Limb (tissue), 2 donors: ENCODE data around the gene LY6G6C.

Experiments used
- DNase-seq, 2 donors: peaks; one replicate each; pipeline ENCODE4 v3.0.0-alpha.2; 2016; ENCODE audit errors: extremely low spot score in 2 of 2

LY6G6C gene

DNA sequence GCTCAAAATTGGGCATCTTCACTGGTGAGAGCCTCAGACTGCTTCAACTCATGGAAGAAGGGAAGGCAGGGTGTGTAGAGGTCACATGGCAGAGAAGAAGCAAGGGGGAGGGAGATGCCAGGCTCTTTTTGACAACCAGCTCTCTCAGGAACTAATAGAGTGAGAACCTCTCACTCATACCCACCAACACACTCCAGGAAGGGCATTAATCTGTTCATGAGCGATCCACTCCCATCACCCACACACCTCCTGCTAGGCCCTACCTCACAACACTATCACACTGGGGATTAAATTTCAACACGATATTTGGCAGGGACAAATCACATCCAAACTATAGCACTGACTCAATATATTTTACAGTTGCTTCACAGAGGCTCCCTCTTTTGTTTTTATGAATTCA lies 20.3 kb upstream of the LY6G6C start:
- DNase-seq: no peak

DNA sequence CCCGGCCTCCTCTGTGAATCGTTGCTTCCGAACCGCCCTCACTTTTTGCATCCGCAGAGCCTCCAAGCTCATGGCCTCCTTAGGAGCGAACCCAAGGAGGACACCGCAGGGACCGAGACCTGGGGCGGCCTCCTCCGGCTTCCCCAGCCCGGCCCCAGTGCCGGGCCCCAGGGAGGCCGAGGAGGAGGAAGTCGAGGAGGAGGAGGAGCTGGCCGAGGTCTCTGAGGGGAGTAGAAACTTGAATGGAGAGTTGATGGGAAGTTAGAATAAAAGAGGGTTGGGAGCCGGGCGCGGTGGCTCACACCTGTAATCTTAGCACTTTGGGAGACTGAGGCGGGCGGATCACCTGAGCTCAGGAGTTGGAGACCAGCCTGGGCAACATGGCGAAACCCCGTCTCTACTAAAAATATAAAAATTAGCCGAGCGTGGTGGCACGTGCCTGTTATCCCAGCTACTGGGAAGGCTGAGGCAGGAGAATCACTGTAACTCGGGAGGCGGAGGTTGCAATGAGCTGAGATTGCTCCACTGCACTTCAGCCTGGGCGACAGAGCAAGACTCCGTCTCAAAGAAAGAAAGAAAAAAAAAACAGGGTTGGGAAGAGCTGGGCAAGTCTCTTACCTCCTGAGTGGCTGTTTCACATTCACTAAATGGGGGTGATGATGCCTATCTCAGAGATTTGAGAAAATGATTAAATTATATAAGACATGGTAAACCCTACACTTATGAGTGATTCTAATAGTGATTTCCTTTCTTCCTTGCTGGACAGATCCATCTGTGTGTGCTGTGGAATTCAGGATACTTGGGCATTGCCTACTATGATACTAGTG lies 19.1 kb upstream of the LY6G6C start:
- no peak for DNase-seq

DNA sequence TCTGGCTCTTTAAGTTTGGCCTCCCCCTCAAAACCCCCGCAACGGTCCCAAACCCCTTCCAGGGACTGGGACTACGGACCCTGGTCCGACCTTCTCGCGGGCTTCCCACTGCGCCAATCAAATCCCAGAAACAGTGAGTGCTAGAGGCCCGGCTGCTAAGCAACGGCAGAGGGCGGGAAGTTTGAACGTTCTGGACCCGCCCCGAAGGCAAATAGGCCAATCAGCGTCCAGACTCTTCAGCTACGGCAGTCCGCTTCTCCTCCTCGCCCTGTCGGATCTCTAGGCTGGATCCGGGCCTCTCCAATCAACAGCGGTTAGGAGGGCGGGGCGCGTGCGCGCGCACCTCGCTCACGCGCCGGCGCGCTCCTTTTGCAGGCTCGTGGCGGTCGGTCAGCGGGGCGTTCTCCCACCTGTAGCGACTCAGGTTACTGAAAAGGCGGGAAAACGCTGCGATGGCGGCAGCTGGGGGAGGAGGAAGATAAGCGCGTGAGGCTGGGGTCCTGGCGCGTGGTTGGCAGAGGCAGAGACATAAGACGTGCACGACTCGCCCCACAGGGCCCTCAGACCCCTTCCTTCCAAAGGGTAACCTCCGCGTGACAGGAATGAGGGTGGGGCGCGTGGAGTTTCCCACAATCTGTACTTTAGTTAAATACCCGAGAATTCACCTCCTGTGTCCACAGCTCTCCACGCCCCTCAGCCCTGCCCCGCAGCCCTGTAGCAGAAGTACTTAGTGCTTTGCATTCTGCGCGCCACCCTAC lies 18.3 kb upstream of the LY6G6C start, which contains the start of gene MSH5:
Gene MSH5, plus strand, starts transcription at position 367 of the 758 bp plus-strand sequence. CDS start 462 bp downstream, outside the sequence.
- peak; percentile 98 to 100 for DNase-seq

DNA sequence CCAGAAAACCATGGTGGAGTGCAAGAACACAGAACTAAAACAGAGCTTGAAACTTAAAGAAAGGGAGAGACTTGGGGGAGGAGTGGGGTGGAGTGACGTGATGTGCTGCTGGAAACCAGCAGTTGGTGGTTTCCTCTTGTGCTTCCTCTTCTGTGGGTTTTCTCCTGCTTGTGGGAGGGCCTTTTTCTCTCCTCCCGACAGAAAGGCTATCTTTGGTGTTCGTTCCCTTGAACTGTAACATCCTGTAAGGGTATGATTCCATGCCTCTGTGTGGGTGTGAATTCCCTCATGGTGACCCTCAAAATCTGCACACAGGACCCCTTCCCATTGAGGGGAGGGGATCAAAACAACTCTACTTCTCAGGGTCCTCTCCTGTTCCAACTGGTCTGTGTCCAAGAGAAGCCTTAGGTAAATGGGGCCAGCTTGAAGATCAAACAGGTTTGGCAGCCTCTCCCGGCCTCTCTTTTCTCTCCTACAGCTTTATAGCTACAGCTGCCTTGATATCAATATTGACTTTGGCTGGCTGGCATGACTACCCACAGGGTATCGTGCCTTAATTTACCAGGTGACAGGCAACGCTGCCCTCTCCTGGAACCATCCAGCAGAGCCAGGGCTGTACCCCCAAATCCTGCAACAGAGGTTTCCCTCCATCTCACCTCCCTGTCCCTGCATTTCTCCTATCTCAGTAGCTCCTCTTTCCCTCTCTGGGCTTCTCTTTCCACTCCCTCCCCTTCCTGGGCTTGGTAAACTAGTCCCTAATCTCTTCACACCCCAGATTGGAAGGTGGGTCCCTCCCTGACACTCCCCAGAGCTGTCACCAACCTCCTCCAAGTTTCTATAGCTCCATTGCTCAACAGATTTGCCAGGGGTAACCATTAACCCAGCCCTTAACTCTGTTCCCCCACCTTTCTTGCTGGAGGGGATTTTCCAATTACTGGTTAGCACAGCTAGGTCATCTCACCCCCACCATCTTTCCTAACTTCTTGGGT lies 16.7 kb upstream of the LY6G6C start:
- peak; percentile 58 to 65 for DNase-seq

DNA sequence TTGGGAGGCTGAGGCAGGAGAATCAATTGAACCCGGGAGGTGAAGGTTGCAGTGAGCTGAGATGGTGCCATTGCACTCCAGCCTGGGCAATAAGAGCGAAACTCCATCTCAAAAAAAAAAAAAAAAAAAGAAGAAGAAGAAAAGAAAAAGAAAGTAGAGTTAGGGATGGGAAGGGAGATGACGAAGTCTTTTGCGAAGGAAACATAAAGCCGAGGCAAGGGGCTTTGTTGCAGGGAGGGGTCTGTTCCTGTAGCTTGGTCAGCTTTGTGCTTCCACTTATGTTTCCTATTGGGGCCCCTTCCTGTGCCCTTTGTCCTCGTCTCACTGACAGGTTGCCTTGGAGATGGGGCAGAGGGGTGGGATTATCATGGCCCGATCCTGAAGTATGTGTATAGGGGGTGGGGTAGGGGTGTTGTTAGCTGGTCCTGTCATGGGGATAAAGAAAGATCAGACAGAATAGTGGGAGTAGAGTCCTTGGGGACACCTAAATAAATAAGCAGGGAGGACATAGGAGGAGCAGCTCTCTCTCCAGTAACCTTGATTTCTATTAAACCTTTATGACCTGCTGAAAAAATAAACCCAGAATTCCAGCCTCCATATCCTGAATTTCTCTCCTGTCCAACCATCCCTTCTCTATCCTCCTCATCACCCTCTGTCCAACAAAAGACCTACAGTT lies 15.9 kb upstream of the LY6G6C start:
- DNase-seq: peak; percentile 10 to 55

DNA sequence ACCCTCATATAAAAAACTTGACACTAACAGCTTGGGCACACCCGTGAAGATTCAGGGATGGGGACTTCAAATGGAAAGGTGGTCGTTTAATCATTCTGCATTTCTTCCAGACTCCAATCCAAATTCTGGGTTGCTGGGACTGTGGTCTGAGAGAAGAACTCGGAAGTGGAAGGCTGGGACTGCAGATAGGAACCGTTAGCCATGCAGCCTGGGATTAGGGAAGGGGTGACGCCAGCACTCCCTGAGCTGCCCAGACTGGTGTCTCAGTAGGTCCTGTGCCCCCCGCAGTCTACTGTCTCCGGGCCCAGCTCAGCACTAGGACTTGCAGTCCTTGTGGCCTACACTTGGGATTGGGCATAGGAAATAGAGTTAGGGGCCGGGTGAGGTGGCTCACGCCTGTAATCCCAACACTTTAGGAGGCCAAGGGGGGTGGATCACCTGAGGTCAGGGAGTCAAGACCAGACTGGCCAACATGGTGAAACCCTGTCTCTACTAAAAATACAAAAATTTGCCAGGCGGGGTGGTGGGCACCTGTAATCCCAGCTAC lies 15.3 kb upstream of the LY6G6C start:
- DNase-seq: no peak

DNA sequence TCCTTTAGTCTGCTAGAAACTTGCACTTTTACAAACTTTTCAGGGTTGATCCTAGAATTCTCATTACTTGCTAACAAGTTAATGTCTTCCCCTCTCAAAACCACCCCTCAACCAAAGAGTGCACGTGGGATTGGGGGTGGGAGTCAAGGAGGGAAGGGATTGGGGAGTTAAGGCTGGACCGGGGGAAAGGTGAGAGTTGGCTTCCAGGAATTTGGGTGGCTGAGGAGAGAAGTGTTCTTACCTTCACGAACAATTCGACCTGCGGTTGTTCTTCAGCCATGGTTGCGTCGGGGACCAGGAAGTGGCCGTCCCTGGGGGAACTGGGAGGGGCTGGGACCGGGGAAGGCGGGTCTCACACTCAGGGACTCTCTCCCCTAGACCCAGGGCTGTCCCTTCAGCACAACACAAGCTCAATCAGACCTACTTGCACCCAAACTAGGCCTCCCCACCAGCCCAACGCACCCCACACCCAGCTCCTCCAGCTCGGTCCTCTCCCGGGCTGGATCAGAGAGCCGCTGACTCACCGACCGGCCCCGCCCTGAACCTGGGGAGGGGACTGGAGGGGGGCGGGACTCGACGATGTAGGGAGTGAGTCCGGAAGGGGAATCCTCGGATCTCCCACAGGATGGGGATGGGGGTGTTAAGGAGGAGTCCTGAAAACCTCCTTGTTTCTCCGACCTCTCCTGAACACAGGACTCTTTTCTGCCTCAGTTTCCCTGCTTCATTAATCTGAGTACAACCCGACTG lies 14.6 kb upstream of the LY6G6C start, which contains the start of gene CLIC1:
Gene CLIC1, minus strand, starts transcription at position 510 of the 747 bp plus-strand sequence. Its CDS starts 230 bp downstream, at position 280.
- peak; percentile 79 to 89 for DNase-seq

DNA sequence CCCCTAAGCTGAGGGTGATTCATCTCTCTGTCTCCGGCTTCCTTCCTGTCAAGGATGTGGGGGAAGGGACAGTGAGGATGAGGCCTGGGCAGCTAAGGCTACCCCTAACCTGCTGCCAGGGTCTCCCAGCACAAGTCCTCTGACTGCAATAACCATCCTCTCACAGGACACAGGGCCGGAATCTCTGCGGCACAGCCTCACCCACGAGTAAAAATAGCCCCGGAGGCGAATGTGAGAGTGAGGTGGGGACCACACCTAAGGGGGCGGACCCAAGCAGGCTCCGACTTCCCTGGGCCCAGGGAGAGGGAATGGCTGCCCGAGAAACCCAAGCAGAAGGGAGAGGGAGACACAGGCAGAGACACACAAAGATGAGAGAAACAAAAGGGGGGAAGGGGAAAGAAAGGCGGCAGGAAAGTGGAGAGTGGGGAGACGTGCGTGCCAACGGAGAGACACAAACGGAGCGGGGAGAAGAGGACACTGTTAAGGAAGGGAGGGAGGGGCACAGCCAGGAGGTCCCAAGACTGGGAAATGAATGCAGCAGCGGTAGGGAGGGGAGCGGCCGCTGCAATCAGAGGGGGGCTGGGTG lies 13.4 kb upstream of the LY6G6C start:
- DNase-seq: peak; percentile 15 to 67

DNA sequence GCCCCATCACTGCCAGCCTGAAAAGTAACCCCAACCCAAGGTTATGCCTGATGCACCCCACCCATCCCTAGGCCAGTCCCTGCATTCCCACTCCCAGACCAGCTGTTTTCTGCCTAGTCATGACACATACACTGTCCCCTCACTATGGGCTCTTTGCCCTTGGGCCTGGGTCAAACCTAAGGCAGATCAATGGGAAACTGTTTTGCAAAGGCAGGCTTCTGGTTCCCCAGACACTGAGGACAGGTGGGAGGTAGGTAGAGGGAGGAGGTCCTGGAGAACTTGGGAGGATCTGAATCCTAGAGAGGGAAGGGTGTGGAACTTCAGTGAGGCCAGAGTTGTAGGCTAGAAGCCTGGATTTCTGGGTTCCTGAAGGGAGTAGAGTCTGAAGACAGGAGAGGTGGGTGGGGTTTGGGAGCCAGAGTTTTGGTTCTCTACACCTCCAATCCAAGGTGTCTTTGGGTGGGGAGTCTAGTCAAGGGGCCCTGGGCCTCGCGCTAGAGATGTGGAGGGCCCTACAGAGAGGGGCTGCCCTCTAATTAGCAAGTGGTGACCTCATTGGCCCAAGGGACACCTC lies 12.8 kb upstream of the LY6G6C start:
- DNase-seq: no peak

DNA sequence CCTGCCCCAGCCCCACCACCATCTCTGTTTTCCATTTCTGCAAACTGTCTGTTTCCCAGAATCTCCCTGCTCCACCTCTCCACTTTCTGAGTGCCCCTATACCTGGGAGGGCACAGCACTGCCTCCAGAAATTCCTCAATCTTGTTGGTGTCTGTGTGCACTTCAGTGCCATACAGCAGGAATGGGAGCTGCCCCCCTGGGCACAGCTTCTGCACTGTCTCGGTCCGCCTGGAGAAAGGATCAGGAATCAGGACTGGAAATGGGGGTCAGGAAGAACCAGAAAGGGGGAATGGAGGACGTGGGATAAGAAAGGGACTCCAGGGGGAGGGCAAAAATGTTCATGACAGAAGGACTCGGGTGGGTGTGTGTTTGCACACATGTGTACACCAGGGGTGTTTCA lies 12.2 kb upstream of the LY6G6C start:
- DNase-seq: no peak

DNA sequence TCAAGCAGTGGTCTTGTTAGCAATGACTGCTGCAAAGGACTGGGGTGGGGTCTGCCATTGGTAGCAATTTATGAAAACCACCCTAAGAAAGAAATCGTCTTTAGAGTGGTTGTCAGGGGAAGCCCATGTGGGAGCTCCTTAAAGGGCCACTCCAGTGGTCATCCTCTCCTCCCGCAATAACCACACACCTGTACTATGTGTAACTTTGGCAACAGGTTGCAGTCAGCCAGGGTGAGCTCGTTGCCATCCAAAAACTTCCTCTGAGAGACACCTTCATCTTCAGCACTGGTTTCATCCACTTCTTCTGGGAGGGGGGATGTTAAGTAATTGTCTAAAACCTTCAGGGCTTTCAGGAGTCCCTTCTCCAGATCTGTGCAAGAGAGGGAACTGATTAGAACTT lies 10.5 kb upstream of the LY6G6C start:
- DNase-seq: no peak

DNA sequence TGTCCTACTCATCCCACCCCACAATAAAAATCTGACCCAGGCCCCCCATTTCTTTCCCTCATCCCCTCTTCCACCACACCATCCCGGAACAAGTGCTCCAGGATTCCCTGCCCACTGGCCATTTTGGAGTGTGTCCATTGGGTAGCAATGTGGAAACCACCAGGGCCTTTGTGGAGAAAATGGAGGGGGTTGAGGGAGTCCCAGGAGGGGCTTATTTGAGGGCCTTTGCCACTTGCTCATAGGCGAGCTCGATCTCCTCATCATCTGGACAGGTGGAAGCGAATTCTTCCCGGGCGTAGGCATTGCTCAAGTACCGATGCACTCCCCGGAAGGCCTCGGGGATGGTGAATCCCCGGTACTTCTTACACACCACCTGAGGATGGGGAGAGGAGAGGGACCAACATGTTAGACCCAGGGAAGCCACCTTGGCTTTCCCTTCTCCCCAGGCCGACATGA lies 9.1 kb upstream of the LY6G6C start:
- no peak for DNase-seq

DNA sequence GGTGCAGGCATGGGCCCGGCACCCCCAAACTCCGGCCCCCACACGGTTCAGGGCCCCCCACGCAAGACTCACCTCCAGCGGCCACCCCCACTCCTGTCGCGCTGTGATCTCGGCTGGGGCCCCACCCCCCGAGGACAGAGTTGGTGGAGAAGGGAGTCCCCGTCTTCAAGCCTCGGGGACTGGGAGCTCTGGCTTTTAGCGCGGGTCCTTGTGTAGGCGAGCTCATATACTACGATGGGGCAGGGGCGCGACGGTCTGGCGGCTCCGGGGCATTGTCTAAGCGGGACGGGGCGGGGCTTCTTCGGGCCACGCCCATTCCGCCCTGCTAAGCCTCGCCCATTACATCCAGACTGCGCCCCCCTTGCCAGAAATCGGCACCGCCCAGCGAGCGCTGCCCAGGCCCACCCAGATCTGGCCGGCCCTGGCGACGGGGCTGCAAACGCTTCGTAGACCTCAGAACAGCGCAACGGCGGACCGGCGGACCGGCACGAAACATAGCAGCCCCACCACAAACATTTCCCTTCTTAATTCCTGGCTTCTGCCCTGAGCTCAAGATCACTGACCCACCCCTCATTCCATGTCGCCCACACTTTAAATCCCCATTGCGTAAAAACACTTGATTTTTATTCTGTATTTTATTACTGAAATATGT lies 8.6 kb upstream of the LY6G6C start:
- DNase-seq: peak; percentile 93 to 95

DNA sequence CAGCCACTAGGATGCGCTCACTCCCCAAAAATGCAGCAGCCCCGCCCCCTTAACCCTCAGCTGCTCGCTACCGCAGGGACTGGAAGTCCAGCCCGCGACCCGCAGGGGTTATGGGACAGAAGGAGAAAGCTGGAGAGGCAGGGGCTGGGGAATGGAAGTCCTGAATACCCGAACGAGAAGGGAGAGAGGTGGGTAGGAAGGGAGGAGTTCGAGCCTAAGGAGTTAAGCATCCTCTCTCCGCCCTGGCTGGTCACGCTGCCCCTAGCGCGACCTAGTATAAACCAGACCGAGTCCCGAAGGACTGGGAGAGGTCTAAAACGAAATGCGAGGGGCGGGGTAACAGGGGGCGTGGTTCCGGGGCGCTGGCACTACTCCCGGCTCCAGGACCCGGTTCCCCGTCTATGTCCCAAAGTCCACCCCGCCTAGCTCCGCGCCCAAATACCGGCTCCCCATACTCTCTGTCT lies 8.0 kb upstream of the LY6G6C start:
- peak; percentile 84 to 92 for DNase-seq

DNA sequence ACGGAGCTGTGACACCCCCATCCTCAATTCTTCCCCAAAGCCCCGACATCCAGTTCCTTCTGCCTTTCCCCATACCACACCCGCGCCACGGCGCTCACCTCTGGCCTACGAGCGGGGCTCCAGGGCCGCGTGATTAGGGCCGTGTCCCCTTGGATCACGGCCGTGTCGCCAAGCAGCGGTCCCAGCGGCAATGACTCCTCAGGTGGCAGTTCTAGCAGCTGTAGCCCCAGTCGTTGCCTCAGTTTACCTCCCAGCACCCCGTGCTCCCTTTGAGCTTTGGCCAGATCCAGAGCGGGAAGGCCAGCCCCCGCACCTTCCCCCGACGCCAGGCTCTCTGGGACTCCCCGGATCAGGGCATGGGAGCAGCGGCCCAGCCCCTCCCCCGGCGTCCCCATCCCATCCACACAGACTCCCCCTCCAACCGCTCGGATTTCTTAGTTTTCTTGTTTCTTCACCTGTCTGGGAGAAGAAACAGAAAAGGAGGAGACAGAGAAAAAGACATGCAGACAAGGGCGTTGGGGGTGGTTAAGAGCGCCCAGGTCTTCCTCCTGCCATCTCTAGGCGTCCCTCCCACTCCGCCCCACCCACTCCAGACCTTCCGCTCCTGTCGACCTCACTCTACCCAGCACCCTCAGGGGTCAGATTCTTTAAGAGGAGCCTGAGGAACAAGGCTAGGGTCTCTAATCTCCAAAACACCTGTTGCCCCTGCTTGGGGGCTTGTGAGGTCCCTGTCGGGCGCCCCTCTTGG lies 7.4 kb upstream of the LY6G6C start, which contains the start of gene DDAH2:
Gene DDAH2, minus strand, starts transcription at position 533 of the 748 bp plus-strand sequence. Its CDS starts 138 bp downstream, at position 395.
- no peak for DNase-seq

DNA sequence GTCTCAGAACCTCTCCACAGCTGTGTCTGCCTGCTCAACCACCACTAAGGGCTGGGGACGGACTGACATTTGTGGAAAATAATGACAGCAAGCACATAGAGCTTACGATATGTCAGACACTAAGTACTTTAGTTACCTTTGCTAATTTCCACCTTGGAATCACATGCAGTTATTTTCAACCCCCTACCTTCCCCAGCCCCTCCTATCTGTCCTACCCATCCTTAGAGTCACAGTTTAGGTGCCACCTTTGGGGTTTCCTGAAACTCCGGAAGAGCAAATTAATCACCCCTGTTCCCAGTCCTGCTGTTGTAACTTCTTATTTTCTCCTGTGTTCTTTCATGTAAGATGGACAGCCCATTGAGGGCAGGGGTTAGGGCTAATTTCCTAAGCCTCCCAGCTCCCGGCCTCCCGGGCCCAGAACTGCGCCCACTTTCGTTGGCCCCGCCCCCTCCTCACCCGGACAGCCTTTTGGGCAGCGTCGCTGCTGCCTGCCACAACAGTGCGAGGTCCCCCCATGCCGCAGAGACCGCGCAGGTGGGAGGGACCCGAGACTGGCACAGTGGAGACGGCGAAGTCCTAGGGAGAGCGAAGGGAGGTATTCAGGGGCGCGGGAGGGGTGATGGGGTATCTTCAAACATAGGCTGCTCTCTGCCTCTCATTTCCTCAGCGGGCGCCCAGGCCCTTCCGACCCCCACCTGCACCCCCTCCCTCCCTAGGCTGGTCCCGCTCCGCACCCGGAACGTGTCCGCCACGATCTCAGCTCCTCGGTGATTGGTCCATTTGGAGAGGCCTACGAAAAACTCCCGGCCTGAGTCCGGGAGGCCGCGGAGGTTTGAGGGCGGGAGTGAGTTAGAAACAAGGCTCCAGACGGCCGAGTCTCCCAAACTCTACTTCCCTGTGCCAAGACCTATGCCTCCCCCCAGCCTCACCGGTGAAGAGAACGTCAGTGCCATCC lies 6.4 kb upstream of the LY6G6C start:
- DNase-seq: peak in 1 of 2 donors; percentile 36
